Tibial artery (tissue), 4 donors: Measurements from ENCODE around the gene KRT15.

Experiments
- DNase-seq, 2 donors: peaks; one replicate each; pipeline ENCODE4 v3.0.0-alpha.2; 2019
- H3K27ac ChIP-seq, 2 donors: fragments of 200-600 bp; sonication (generic) in 1 of 2; 1 replicate in 1 of 2; 2 replicates in 1 of 2; pipeline ENCODE4 v1.5.1; 2018 to 2019; ENCODE audit warnings: mild to moderate bottlenecking in 1 of 2
- H3K27me3 ChIP-seq, 2 donors: fragments of 200-600 bp; sonication (generic) in 1 of 2; one replicate each; pipeline versions ENCODE4 v1.5.1 to v1.6.0; 2016 to 2019
- H3K36me3 ChIP-seq, 3 donors: fragments of 200-600 bp; sonication (generic) in 2 of 3; one replicate each; pipeline ENCODE4 v1.5.1; 2016 to 2019; ENCODE audit warnings: mild to moderate bottlenecking in 2 of 3
- H3K4me1 ChIP-seq, 4 donors: fragments of 200-600 bp; sonication (generic) in 2 of 4; 1 replicate in 3 of 4; 2 replicates in 1 of 4; pipeline ENCODE4 v1.5.1; 2016 to 2019
- H3K4me3 ChIP-seq, 2 donors: fragments of 200-600 bp; sonication (generic) in 1 of 2; 1 replicate in 1 of 2; 2 replicates in 1 of 2; pipeline ENCODE4 v1.5.1; 2018 to 2019; ENCODE audit warnings: mild to moderate bottlenecking in 2 of 2
- H3K9me3 ChIP-seq, 3 donors: fragments of 200-600 bp; sonication (generic) in 1 of 3; one replicate each; pipeline ENCODE4 v1.5.1; 2016 to 2019
- CTCF ChIP-seq, 2 experiments: fragments of 200-600 bp in 1 of 2; fragments of 450-650 bp in 1 of 2; IDR thresholded peaks; one replicate each; pipeline ENCODE4 v1.5.1; 2017 to 2019; ENCODE audit warnings: antibody characterized with exemption in 2 of 2, mild to moderate bottlenecking in 1 of 2, moderate library complexity in 1 of 2
- intact Hi-C: fragments of 100-400 bp; cut with DNase I; formaldehyde crosslinking; loops from one replicate; pipeline ENCODE4 v1.15.0; 2023; ENCODE audit warnings: low total_unique reads

Gene KRT15

GRCh38 chr17:41480136-41480535 is 38.6 kb downstream of the KRT15 start:
- Histone ChIP-seq H3K27me3 (peaks cover 0 to 3% of the 10 kb centered on the region in 2 donors), H3K9me3 (no peaks in the 10 kb centered on the region), H3K4me1 (no peaks in the 10 kb centered on the region), H3K27ac (no peak overlapping the region), H3K36me3 (no peaks in the 10 kb centered on the region), H3K4me3 (no peak overlapping the region)
- intact Hi-C loops = no loop called here
- no peak for DNase-seq
- no peak for TF ChIP-seq CTCF (IDR thresholded peaks at IDR 0.05)

GRCh38 chr17:41478237-41478636 is 40.5 kb downstream of the KRT15 start:
- no peaks in the 10 kb centered on the region for H3K9me3 ChIP-seq

GRCh38 chr17:41476866-41477815 is 41.5 kb downstream of the KRT15 start:
- H3K4me3 ChIP-seq = no peak overlapping the region
- no peaks in the 10 kb centered on the region for H3K36me3 ChIP-seq
- no peak for TF ChIP-seq CTCF (IDR thresholded peaks at IDR 0.05)
- no peaks in the 10 kb centered on the region for H3K27me3 ChIP-seq
- intact Hi-C loops = no loop called here
- no peaks in the 10 kb centered on the region for H3K9me3 ChIP-seq
- no peaks in the 10 kb centered on the region for H3K4me1 ChIP-seq
- DNase-seq = no peak
- H3K27ac ChIP-seq = no peak overlapping the region

More at GRCh38 chr17:41478237-41478636, 40.5 kb downstream of the KRT15 start:
- no peak for TF ChIP-seq CTCF (IDR thresholded peaks at IDR 0.05)
- intact Hi-C loops = no loop called here
- no peak overlapping the region for H3K27ac ChIP-seq
- H3K36me3 ChIP-seq = no peaks in the 10 kb centered on the region
- no peak overlapping the region for H3K4me3 ChIP-seq
- no peaks in the 10 kb centered on the region for H3K27me3 ChIP-seq
- DNase-seq = no peak
- H3K4me1 ChIP-seq = no peaks in the 10 kb centered on the region

GRCh38 chr17:41475421-41475820 is 43.3 kb downstream of the KRT15 start:
- Histone ChIP-seq H3K4me3 (no peak overlapping the region), H3K9me3 (no peaks in the 10 kb centered on the region), H3K27me3 (no peaks in the 10 kb centered on the region), H3K27ac (no peak overlapping the region), H3K4me1 (no peaks in the 10 kb centered on the region), H3K36me3 (no peaks in the 10 kb centered on the region)
- no peak for TF ChIP-seq CTCF (IDR thresholded peaks at IDR 0.05)
- no peak for DNase-seq
- intact Hi-C loops = no loop called here

- intact Hi-C loops = no loop called here
- no peak for DNase-seq
- no peaks in the 10 kb centered on the region for H3K36me3 ChIP-seq
- no peak overlapping the region for H3K27ac ChIP-seq
- no peaks in the 10 kb centered on the region for H3K27me3 ChIP-seq
- no peaks in the 10 kb centered on the region for H3K9me3 ChIP-seq
- H3K4me3 ChIP-seq = no peak overlapping the region
- no peaks in the 10 kb centered on the region for H3K4me1 ChIP-seq
- no peak for TF ChIP-seq CTCF (IDR thresholded peaks at IDR 0.05)
Measured at GRCh38 chr17:41474863-41475262, 43.8 kb downstream of the KRT15 start.
